Measurements from ENCODE around the gene CELF4.
A peak's percentile ranks its signal among the peaks of the same experiment; 100 is the strongest.

Gene CELF4

DNA sequence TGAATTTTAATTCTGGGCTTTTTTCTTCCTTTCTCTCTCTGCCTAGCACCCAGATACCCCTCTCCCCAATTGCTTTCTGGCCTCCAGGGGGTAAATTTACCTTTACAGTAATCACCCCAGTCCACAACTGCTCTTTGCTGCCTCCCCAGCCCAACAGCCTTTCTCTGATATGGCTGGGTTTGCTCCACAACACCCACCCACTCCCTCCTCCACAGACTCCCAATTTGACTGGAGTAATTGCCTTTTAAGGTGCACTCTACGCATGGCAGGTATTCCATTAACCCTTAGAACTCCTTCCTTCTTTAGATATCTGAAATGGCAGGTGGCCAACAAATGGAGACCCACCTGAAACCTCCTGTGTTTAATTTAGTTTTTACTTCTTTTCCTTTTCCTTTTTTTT lies 3.6 kb downstream of the CELF4 start:
- TF ChIP-seq CTCF (IDR thresholded peaks at IDR 0.05; ENCODE audit: insufficient read depth, low read length, poor library complexity, severe bottlenecking), result no peak
- H3K4me3 ChIP-seq (replicated peaks; ENCODE audit: low read depth, low read length), result no peak overlapping the region
- no peaks in the 10 kb centered on the region for H3K36me3 ChIP-seq (ENCODE audit: control insufficient read depth, insufficient read depth, low read length)
- DNase-seq (ENCODE audit: extremely low read depth, insufficient read length), result no peak
- H3K27me3 ChIP-seq (replicated peaks; ENCODE audit: control insufficient read depth, insufficient read depth, low read length), result no peaks in the 10 kb centered on the region

GRCh38 chr18:37560003-37560402 lies 5.6 kb downstream of the CELF4 start:
- Histone ChIP-seq H3K27me3 (replicated peaks; ENCODE audit: control insufficient read depth, insufficient read depth, low read length) (no peaks in the 10 kb centered on the region), H3K4me3 (replicated peaks; ENCODE audit: low read depth, low read length) (no peak overlapping the region), H3K36me3 (ENCODE audit: control insufficient read depth, insufficient read depth, low read length) (no peaks in the 10 kb centered on the region)
- DNase-seq (ENCODE audit: extremely low read depth, insufficient read length), result no peak
- TF ChIP-seq CTCF (IDR thresholded peaks at IDR 0.05; ENCODE audit: insufficient read depth, low read length, poor library complexity, severe bottlenecking), result no peak

DNA sequence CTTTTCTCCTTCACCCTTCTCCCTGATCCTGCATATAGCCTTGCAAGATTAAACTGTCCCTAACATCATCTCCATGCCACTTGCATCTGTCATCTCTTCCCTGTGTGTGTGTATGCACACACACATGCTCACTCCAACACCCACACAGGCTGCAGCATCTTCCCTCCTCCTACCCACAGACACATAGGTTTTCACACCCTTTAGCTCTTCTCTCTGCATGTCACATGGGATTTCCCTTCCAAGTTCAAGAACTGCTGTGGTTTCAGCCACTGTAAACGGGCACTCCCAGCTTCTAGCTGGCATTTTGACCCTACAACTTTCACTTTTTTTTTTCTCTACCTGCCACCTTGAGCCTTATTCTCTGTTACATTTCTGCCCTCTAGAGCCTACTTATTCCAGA lies 6.4 kb downstream of the CELF4 start:
- no peaks in the 10 kb centered on the region for H3K36me3 ChIP-seq (ENCODE audit: control insufficient read depth, insufficient read depth, low read length)
- no peak for DNase-seq (ENCODE audit: extremely low read depth, insufficient read length)
- no peaks in the 10 kb centered on the region for H3K27me3 ChIP-seq (replicated peaks; ENCODE audit: control insufficient read depth, insufficient read depth, low read length)
- no peak for TF ChIP-seq CTCF (IDR thresholded peaks at IDR 0.05; ENCODE audit: insufficient read depth, low read length, poor library complexity, severe bottlenecking)
- no peak overlapping the region for H3K4me3 ChIP-seq (replicated peaks; ENCODE audit: low read depth, low read length)

DNA sequence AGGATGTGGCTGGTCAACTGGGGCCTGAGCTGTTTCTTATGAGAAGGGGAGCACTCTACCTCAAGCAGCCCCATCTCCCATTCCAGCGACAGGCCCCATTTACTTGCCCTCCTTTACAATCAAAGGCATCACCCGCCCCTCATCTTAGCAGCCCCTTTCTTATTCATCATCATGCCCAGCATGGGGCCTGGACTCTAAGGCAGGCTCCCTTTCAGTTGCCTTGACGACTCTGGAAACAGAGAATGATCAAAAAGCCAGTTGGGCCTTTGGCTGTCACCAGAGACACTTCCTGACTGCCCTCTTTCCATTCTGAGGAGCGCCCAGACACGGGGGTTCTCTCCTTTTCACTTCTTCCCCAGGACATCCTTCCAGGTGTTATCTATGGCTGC lies 11.2 kb downstream of the CELF4 start:
- no peak for TF ChIP-seq CTCF (IDR thresholded peaks at IDR 0.05; ENCODE audit: insufficient read depth, low read length, poor library complexity, severe bottlenecking)
- H3K27me3 ChIP-seq (replicated peaks; ENCODE audit: control insufficient read depth, insufficient read depth, low read length), result no peaks in the 10 kb centered on the region; the same call in 1 of the 2 replicates
- H3K4me3 ChIP-seq (replicated peaks; ENCODE audit: low read depth, low read length), result no peak overlapping the region
- DNase-seq (ENCODE audit: extremely low read depth, insufficient read length), result no peak
- no peaks in the 10 kb centered on the region for H3K36me3 ChIP-seq (ENCODE audit: control insufficient read depth, insufficient read depth, low read length)

GRCh38 chr18:37553633-37554398 lies 11.8 kb downstream of the CELF4 start:
- no peaks in the 10 kb centered on the region for H3K36me3 ChIP-seq (ENCODE audit: control insufficient read depth, insufficient read depth, low read length)
- no peak overlapping the region for H3K4me3 ChIP-seq (replicated peaks; ENCODE audit: low read depth, low read length)
- DNase-seq (ENCODE audit: extremely low read depth, insufficient read length), result no peak
- no peaks in the 10 kb centered on the region; the same call in none of the 2 replicates for H3K27me3 ChIP-seq (replicated peaks; ENCODE audit: control insufficient read depth, insufficient read depth, low read length)
- TF ChIP-seq CTCF (IDR thresholded peaks at IDR 0.05; ENCODE audit: insufficient read depth, low read length, poor library complexity, severe bottlenecking), result peak; percentile 14

All from GM06990 (cell line).